Measurements from ENCODE around the gene WDR45. TPM values are rescaled to one million over a fixed set of nuclear protein-coding genes. Genes with fewer than 3 reads are reported as not detected.
"Not testable (repeated sequence)": the region's sequence is repeated elsewhere in the genome, so short reads cannot be mapped to it uniquely, and the experiment has no call there.

WDR45 gene
- total and polyA plus RNA-seq, 2 of the 4 experiments (the other 2 are of a cell fraction): 40.7 to 67.4 TPM

DNA sequence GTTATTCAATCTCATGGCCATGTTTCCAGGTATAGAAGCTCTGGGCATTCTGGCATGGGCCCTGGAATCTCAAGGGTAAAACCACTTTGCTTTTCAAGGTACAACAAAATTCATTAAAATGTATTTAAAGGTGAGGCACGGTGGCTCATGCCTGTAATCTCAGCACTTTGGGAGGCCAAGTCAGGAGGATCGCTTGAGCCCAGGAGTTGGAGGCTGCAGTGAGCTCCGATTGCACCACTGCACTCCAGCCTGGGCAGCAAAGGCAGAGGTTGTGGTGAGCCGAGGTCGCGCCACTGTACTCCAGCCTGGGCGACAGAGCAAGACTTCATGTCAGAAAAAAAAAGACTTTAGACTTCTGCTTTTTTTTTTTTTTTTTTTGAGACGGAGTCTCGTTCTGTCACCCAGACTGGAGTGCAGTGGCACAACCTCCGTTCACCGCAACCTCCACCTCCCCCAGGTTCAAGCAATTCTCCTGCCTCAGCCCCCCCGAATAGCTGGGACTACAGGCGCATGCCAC lies 48.1 kb upstream of the WDR45 start:
- dilution Hi-C loops (cut with HindIII; ENCODE audit: low sequenced_read_pairs, unreplicated experiment); H3K4me1 ChIP-seq (ENCODE audit: control insufficient read depth, insufficient read depth, low read length); H3K79me1 ChIP-seq (ENCODE audit: low read depth in 1 of 2, low read length in 2 of 2); H3K56ac ChIP-seq (ENCODE audit: extremely low read depth, insufficient read depth, low read length); H2AFZ ChIP-seq (replicated peaks; ENCODE audit: low read length, poor library complexity); H2BK5ac ChIP-seq (ENCODE audit: low read depth, low read length, poor library complexity, severe bottlenecking); H3K18ac ChIP-seq (ENCODE audit: low read depth, low read length); H3K27me3 ChIP-seq (ENCODE audit: control insufficient read depth, insufficient read depth, low read length); H2BK120ac ChIP-seq (ENCODE audit: low read depth, low read length); POLR2A ChIA-PET (ENCODE audit: unreplicated experiment); H3K9ac ChIP-seq (ENCODE audit: low read depth, low read length); intact Hi-C loops (cut with micrococcal nuclease); H3K23ac ChIP-seq (ENCODE audit: low read depth, low read length); H3K9me3 ChIP-seq (ENCODE audit: control insufficient read depth, insufficient read depth, low read length); H4K8ac ChIP-seq (ENCODE audit: low read depth in 2 of 2, low read length in 2 of 2); in situ Hi-C loops (cut with MboI; ENCODE audit: low sequenced_read_pairs); H3K14ac ChIP-seq (replicated peaks; ENCODE audit: low read depth, low read length); DNase-seq; H3K4ac ChIP-seq (ENCODE audit: low read depth, low read length); H4K5ac ChIP-seq (ENCODE audit: low read depth, low read length); H2AK9ac ChIP-seq (replicated peaks; ENCODE audit: low read depth, low read length, poor library complexity); H2AK5ac ChIP-seq (ENCODE audit: low read depth, low read length); H2BK20ac ChIP-seq (ENCODE audit: low read depth, low read length); H4K91ac ChIP-seq (ENCODE audit: insufficient read depth, low read depth, low read length); ATAC-seq (ENCODE audit: low read depth); H3K9me1 ChIP-seq (ENCODE audit: insufficient read depth, low read length); BruUV-seq (replicated peaks); H3K4me3 ChIP-seq (ENCODE audit: insufficient read depth, low read depth, low read length); H2BK15ac ChIP-seq (ENCODE audit: low read depth, low read length); H3K4me2 ChIP-seq (ENCODE audit: low read depth, low read length); H3K36me3 ChIP-seq (ENCODE audit: control insufficient read depth, insufficient read depth, low read length); H3K27ac ChIP-seq (ENCODE audit: insufficient read depth, low read length); H4K20me1 ChIP-seq (ENCODE audit: insufficient read depth, low read length): not testable (repeated sequence)
- 80% methylated on average over 1 of the region's 13 CpGs; no CpG with 5 or more reads in 1 of the 2 experiments for WGBS, 2 experiments (ENCODE audit: extremely low coverage in 2 of 2, insufficient read length in 1 of 2)
- CTCF ChIA-PET: interaction anchor here (1.7 kb wide), 1 partner anchor 15 kb away, joined by 3 read pairs; no protein-coding TSS in a partner anchor

Data from IMR-90 (cell line).